ENCODE measurements around the gene LTC4S. TPM values are rescaled to one million over a fixed set of nuclear protein-coding genes. Genes with fewer than 3 reads are reported as not detected.
"Not testable (repeated sequence)": the region's sequence is repeated elsewhere in the genome, so short reads cannot be mapped to it uniquely, and the experiment has no call there.

LTC4S gene
- total RNA-seq, 2 donors from 2014 or later: 9.0 to 11.1 TPM

DNA sequence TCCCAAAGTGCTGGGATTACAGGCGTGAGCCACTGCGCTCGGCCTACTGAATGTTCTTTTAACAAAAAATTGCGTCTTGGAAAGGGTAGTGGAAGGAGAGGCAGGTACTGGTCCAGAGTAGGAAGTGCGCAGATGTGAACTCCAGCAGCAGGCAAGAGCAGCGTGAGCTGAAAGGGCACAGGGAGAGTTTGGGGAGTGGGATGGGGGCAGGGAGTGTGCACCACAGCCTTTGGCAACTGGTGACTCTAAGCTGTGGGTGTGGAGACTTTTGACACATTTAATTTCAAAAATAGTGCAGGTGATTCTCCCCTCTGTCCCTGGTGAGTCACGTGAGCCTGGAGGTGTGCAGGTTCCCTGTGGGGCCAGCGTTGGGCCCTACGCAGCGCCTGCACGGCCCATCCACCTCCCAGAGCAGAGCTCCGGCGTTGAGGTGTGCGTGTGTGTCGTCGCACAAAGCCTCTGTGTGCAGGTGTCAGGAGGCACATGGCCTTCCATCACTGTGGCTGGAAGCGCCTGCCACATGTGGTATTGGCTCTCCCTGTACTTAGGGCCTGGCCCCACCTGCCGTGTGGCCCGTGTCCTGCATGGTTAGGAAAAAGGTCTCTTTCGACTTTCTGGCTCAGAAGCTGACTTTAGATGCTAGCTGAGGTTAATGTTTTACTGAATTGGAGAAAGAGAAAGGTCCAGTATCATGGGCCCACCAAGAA is 38.4 kb downstream of the LTC4S start:
- DNase-seq (ENCODE audit: low spot score): no peak
- no peak for TF ChIP-seq CTCF (IDR thresholded peaks at IDR 0.05)
- peaks cover 88% of the 10 kb centered on the region for H3K36me3 ChIP-seq
- H3K27ac ChIP-seq: no peak overlapping the region
- H3K4me3 ChIP-seq: no peak overlapping the region
- H3K27me3 ChIP-seq: no peaks in the 10 kb centered on the region
- peaks cover 0 to 17% of the 10 kb centered on the region in 2 donors for H3K4me1 ChIP-seq
- no peaks in the 10 kb centered on the region for H3K9me3 ChIP-seq

DNA sequence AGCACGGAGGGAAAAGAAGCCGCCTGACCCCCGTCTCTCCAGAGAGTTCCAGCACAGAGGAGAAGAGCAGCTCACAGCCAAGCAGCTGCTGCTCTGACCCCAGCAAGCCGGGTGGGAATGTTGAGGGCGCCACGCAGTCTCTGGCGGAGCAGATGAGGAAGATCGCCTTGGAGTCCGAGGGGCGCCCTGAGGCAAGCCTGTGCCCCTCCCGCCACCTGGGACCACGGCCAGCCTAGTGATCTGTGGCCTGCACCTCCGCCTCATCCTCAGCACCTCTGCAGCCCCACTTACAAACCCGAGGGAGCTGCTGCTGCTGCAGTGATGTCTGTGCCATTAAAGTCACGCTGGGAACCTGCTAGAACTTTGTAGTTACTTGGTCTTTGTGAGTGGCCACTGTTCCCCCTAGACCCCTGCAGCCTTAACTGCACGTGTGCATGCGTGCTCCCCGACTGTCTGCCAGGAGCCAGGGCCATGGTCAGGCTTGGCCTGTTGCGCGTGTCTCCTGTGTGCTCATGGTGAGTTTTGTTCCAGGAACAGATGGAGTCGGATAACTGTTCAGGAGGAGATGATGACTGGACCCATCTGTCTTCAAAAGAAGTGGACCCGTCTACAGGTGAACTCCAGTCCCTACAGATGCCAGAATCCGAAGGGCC is 39.4 kb downstream of the LTC4S start:
- H3K36me3 ChIP-seq: peaks cover 88% of the 10 kb centered on the region
- no peaks in the 10 kb centered on the region for H3K9me3 ChIP-seq
- no peak overlapping the region for H3K4me3 ChIP-seq
- no peaks in the 10 kb centered on the region for H3K27me3 ChIP-seq
- H3K4me1 ChIP-seq: peaks cover 0 to 8% of the 10 kb centered on the region in 2 donors
- DNase-seq (ENCODE audit: low spot score): no peak
- TF ChIP-seq CTCF (IDR thresholded peaks at IDR 0.05): no peak
- H3K27ac ChIP-seq: no peak overlapping the region

GRCh38 chr5:179833709-179834070 is 39.9 kb downstream of the LTC4S start:
- DNase-seq (ENCODE audit: low spot score): no peak
- Histone ChIP-seq H3K27ac (no peak overlapping the region), H3K9me3 (no peaks in the 10 kb centered on the region), H3K4me3 (no peak overlapping the region), H3K27me3 (no peaks in the 10 kb centered on the region), H3K36me3 (peaks cover 88% of the 10 kb centered on the region), H3K4me1 (peaks cover 0 to 8% of the 10 kb centered on the region in 2 donors)
- no peak for TF ChIP-seq CTCF (IDR thresholded peaks at IDR 0.05)

GRCh38 chr5:179834120-179834519 is 40.3 kb downstream of the LTC4S start:
- no peak for DNase-seq (ENCODE audit: low spot score)
- Histone ChIP-seq H3K4me1 (peaks cover 0 to 8% of the 10 kb centered on the region in 2 donors), H3K9me3 (no peaks in the 10 kb centered on the region), H3K36me3 (peaks cover 87% of the 10 kb centered on the region), H3K27me3 (no peaks in the 10 kb centered on the region), H3K4me3 (no peak overlapping the region), H3K27ac (no peak overlapping the region)
- TF ChIP-seq CTCF (IDR thresholded peaks at IDR 0.05): no peak

DNA sequence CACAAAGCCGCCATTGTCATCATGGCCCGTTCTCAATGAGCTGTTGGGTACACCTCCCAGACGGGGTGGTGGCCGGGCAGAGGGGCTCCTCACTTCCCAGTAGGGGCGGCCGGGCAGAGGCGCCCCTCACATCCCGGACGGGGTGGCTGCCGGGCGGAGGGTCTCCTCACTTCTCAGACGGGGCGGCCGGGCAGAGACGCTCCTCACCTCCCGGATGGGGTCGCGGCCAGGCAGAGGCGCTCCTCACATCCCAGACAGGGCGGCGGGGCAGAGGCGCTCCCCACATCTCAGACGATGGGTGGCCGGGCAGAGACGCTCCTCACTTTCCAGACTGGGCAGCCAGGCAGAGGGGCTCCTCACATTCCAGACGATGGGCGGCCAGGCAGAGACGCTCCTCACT is 41.1 kb downstream of the LTC4S start:
- peaks cover 85% of the 10 kb centered on the region for H3K36me3 ChIP-seq
- not testable (repeated sequence) for H3K4me1 ChIP-seq; DNase-seq (ENCODE audit: low spot score); H3K27me3 ChIP-seq; H3K27ac ChIP-seq; H3K4me3 ChIP-seq; H3K9me3 ChIP-seq

DNA sequence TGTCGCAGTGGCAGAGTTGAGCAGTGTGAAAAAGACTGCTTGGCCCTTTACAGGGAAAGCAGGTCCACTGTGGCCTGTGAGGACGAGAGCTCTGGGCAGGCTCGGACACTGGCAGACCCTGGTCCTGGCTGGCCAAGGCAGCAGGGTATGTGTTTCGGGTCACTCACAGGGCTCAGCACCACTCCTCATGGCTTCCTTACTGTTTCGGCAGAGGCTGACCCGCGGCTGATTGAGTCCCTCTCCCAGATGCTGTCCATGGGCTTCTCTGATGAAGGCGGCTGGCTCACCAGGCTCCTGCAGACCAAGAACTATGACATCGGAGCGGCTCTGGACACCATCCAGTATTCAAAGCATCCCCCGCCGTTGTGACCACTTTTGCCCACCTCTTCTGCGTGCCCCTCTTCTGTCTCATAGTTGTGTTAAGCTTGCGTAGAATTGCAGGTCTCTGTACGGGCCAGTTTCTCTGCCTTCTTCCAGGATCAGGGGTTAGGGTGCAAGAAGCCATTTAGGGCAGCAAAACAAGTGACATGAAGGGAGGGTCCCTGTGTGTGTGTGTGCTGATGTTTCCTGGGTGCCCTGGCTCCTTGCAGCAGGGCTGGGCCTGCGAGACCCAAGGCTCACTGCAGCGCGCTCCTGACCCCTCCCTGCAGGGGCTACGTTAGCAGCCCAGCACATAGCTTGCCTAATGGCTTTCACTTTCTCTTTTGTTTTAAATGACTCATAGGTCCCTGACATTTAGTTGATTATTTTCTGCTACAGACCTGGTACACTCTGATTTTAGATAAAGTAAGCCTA is 42.6 kb downstream of the LTC4S start:
- Histone ChIP-seq H3K4me1 (peaks cover 0 to 8% of the 10 kb centered on the region in 2 donors), H3K36me3 (peaks cover 83% of the 10 kb centered on the region), H3K9me3 (no peaks in the 10 kb centered on the region), H3K4me3 (no peak overlapping the region), H3K27me3 (no peaks in the 10 kb centered on the region), H3K27ac (no peak overlapping the region)
- no peak for DNase-seq (ENCODE audit: low spot score)
- no peak for TF ChIP-seq CTCF (IDR thresholded peaks at IDR 0.05)
